ENCODE data around the gene DLGAP1. TPM values are rescaled to one million over a fixed set of nuclear protein-coding genes. Genes with fewer than 3 reads are reported as not detected.

The DLGAP1 gene
- total and polyA plus RNA-seq, 4 donors, result 0.06 to 1.2 (median 0.17) TPM; not detected in 1

DNA sequence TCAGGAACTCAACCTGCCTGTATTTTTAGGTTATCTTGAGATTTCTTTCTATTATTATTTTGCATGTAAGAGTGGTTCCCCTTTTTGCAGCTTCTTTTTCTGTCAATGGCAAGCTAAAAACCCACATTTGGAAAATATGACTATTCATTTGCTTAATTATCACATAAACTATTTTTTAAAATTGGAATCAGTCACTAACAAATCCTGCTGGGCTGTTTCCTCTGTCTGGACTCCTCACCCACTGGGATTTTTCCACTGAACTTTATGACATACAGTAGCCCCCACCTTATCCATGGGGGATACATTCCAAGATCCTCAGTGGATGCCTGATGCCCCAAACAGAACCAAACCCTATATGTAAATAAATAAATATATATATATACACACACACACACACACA lies 447.3 kb downstream of the DLGAP1 start:
- TF ChIP-seq TAF1 (conservative IDR thresholded peaks at IDR 0.05) (no peak), FOXA1 (IDR thresholded peaks at IDR 0.05) (no peak), JUND (IDR thresholded peaks at IDR 0.05) (no peak), YY1 (IDR thresholded peaks at IDR 0.05) (no peak), HNF4A (conservative IDR thresholded peaks at IDR 0.05) (no peak), SP1 (IDR thresholded peaks at IDR 0.05) (no peak), REST (IDR thresholded peaks at IDR 0.05) (no peak), RXRA (IDR thresholded peaks at IDR 0.05) (no peak), HNF4G (IDR thresholded peaks at IDR 0.05) (no peak)
- TF ChIP-seq, protein P1, sequence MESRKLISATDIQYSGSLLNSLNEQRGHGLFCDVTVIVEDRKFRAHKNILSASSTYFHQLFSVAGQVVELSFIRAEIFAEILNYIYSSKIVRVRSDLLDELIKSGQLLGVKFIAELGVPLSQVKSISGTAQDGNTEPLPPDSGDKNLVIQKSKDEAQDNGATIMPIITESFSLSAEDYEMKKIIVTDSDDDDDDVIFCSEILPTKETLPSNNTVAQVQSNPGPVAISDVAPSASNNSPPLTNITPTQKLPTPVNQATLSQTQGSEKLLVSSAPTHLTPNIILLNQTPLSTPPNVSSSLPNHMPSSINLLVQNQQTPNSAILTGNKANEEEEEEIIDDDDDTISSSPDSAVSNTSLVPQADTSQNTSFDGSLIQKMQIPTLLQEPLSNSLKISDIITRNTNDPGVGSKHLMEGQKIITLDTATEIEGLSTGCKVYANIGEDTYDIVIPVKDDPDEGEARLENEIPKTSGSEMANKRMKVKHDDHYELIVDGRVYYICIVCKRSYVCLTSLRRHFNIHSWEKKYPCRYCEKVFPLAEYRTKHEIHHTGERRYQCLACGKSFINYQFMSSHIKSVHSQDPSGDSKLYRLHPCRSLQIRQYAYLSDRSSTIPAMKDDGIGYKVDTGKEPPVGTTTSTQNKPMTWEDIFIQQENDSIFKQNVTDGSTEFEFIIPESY (IDR thresholded peaks at IDR 0.05), result no peak
- TF ChIP-seq, protein P2, sequence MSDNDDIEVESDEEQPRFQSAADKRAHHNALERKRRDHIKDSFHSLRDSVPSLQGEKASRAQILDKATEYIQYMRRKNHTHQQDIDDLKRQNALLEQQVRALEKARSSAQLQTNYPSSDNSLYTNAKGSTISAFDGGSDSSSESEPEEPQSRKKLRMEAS (IDR thresholded peaks at IDR 0.05), result no peak
- Histone ChIP-seq H3K36me3 (ENCODE audit: control insufficient read depth in 4 of 4, insufficient read depth in 3 of 4, low read depth in 1 of 4, low read length in 3 of 4) (no peaks in the 10 kb centered on the region), H3K9ac (ENCODE audit: low read depth in 1 of 2, low read length in 2 of 2) (no peak overlapping the region), H3K27me3 (ENCODE audit: control insufficient read depth in 4 of 4, insufficient read depth in 4 of 4, low read length in 3 of 4) (no peaks in the 10 kb centered on the region), H3K9me3 (ENCODE audit: control insufficient read depth in 4 of 4, low read length in 3 of 4) (no peaks in the 10 kb centered on the region), H3K4me1 (ENCODE audit: control insufficient read depth in 4 of 4, insufficient read depth in 4 of 4, low read length in 3 of 4) (no peaks in the 10 kb centered on the region), H3K27ac (ENCODE audit: low read depth in 1 of 2, low read length in 2 of 2) (no peak overlapping the region), H3K4me3 (ENCODE audit: low read depth in 1 of 3, low read length in 3 of 3) (no peak overlapping the region)
- DNase-seq (ENCODE audit: low spot score), result no peak

- 57% methylated on average over 8 of the region's 8 CpGs for WGBS
- TF ChIP-seq GABPA (IDR thresholded peaks at IDR 0.05 in 1 of 2, conservative IDR thresholded peaks at IDR 0.05 in 1 of 2), result no peak
- TF ChIP-seq RAD21 (IDR thresholded peaks at IDR 0.05), result no peak
- TF ChIP-seq EGR1 (IDR thresholded peaks at IDR 0.05; ENCODE audit: low read depth in 2 of 2), result no peak
- TF ChIP-seq HNF4A (conservative IDR thresholded peaks at IDR 0.05), result no peak
- no peak for TF ChIP-seq HNF4G (IDR thresholded peaks at IDR 0.05)
- H3K9ac ChIP-seq (ENCODE audit: low read depth in 1 of 2, low read length in 2 of 2), result no peak overlapping the region
Measured at GRCh38 chr18:4004183-4004829, 450.8 kb downstream of the DLGAP1 start.

More at GRCh38 chr18:4004183-4004829, 450.8 kb downstream of the DLGAP1 start:
- no peak overlapping the region for H3K27ac ChIP-seq (ENCODE audit: low read depth in 1 of 2, low read length in 2 of 2)
- no peaks in the 10 kb centered on the region for H3K4me1 ChIP-seq (ENCODE audit: control insufficient read depth in 4 of 4, insufficient read depth in 4 of 4, low read length in 3 of 4)
- no peak for DNase-seq (ENCODE audit: low spot score)
- no peak overlapping the region for H3K4me3 ChIP-seq (ENCODE audit: low read depth in 1 of 3, low read length in 3 of 3)
- no peaks in the 10 kb centered on the region for H3K27me3 ChIP-seq (ENCODE audit: control insufficient read depth in 4 of 4, insufficient read depth in 4 of 4, low read length in 3 of 4)
- H3K36me3 ChIP-seq (ENCODE audit: control insufficient read depth in 4 of 4, insufficient read depth in 3 of 4, low read depth in 1 of 4, low read length in 3 of 4), result no peaks in the 10 kb centered on the region
- H3K9me3 ChIP-seq (ENCODE audit: control insufficient read depth in 4 of 4, low read length in 3 of 4), result no peaks in the 10 kb centered on the region

All from liver (tissue), 9 donors.